H9 (cell line): ENCODE data around the gene MCRIP2. TPM values are rescaled to one million over a fixed set of nuclear protein-coding genes. Genes with fewer than 3 reads are reported as not detected.

Source experiments
- DNase-seq: peaks from one replicate; pipeline ENCODE4 v3.0.0-alpha.2; 2017
- H2AFZ ChIP-seq: one replicate; pipeline ENCODE4 v1.6.1; 2013; ENCODE audit warnings: mild to moderate bottlenecking, low read length, control low read depth, moderate library complexity
- H2AK5ac ChIP-seq: 2 replicates; pipeline ENCODE4 v1.6.1; 2013; ENCODE audit warnings: low read length, control low read depth, mixed read lengths; ENCODE audit not compliant: insufficient read length
- H2BK120ac ChIP-seq: one replicate; pipeline ENCODE4 v1.6.1; 2013; ENCODE audit warnings: low read depth, mild to moderate bottlenecking, low read length, control low read depth, inconsistent platforms; ENCODE audit not compliant: poor library complexity, severe bottlenecking
- H2BK12ac ChIP-seq: 2 replicates; pipeline ENCODE4 v1.6.1; 2013; ENCODE audit warnings: low read length, control low read depth, mixed read lengths, low read depth; ENCODE audit not compliant: insufficient read length
- H2BK15ac ChIP-seq: 2 replicates; pipeline ENCODE4 v1.6.1; 2013; ENCODE audit warnings: low read depth, low read length, control low read depth
- H2BK20ac ChIP-seq: one replicate; pipeline ENCODE4 v1.6.1; 2013; ENCODE audit warnings: low read depth, mild to moderate bottlenecking, low read length, control low read depth, inconsistent platforms; ENCODE audit not compliant: poor library complexity, severe bottlenecking
- H2BK5ac ChIP-seq: 2 replicates; pipeline ENCODE4 v1.6.1; 2013; ENCODE audit warnings: low read length, control low read depth, mixed read lengths; ENCODE audit not compliant: insufficient read length
- H3K14ac ChIP-seq: 2 replicates; pipeline ENCODE4 v1.6.1; 2013; ENCODE audit warnings: low read length, control low read depth; ENCODE audit not compliant: insufficient read depth
- H3K18ac ChIP-seq: 2 replicates; pipeline ENCODE4 v1.6.1; 2013; ENCODE audit warnings: low read depth, mild to moderate bottlenecking, mixed read lengths, low read length, control low read depth; ENCODE audit not compliant: insufficient read length
- H3K23ac ChIP-seq: 2 replicates; pipeline ENCODE4 v1.6.1; 2013; ENCODE audit warnings: low read length, control low read depth, mixed read lengths, low read depth; ENCODE audit not compliant: insufficient read length
- H3K23me2 ChIP-seq: 2 replicates; pipeline ENCODE4 v1.6.1; 2013; ENCODE audit warnings: low read depth, mild to moderate bottlenecking, mixed read lengths, low read length, control low read depth; ENCODE audit not compliant: insufficient read length, poor library complexity, severe bottlenecking
- H3K27ac ChIP-seq: 2 replicates; pipeline ENCODE4 v1.5.1; 2013; ENCODE audit warnings: low read length, control low read depth, mixed read lengths, low read depth; ENCODE audit not compliant: insufficient read length
- H3K27me3 ChIP-seq: 2 replicates; pipeline ENCODE4 v1.6.1; 2013; ENCODE audit warnings: low read length, control low read depth, inconsistent platforms; ENCODE audit not compliant: insufficient read depth
- H3K4ac ChIP-seq: 2 replicates; pipeline ENCODE4 v1.6.1; 2013; ENCODE audit warnings: low read depth, mild to moderate bottlenecking, control low read depth, inconsistent platforms, low read length, moderate library complexity
- H3K4me1 ChIP-seq: 2 replicates; pipeline ENCODE4 v1.6.1; 2013; ENCODE audit warnings: low read length, control low read depth, inconsistent platforms; ENCODE audit not compliant: insufficient read depth
- H3K4me2 ChIP-seq: 2 replicates; pipeline ENCODE4 v1.6.1; 2013; ENCODE audit warnings: low read length, control low read depth, mixed read lengths; ENCODE audit not compliant: insufficient read length, insufficient read depth
- H3K56ac ChIP-seq: 2 replicates; pipeline ENCODE4 v1.6.1; 2013; ENCODE audit warnings: low read depth, mild to moderate bottlenecking, mixed read lengths, low read length, control low read depth; ENCODE audit not compliant: insufficient read length
- H3K79me1 ChIP-seq: 2 replicates; pipeline ENCODE4 v1.6.1; 2013; ENCODE audit warnings: low read depth, mild to moderate bottlenecking, moderate library complexity, low read length, control low read depth, inconsistent platforms; ENCODE audit not compliant: insufficient read depth, poor library complexity, severe bottlenecking
- H3K79me2 ChIP-seq: 2 replicates; pipeline ENCODE4 v1.6.1; 2013; ENCODE audit warnings: low read length, control low read depth, inconsistent platforms; ENCODE audit not compliant: insufficient read depth
- H3K9ac ChIP-seq: 2 replicates; pipeline ENCODE4 v1.6.1; 2013; ENCODE audit warnings: low read length, control low read depth, mixed read lengths; ENCODE audit not compliant: insufficient read length; ENCODE audit errors: extremely low read depth
- H3K9me3 ChIP-seq: one replicate; pipeline ENCODE4 v1.6.1; 2013; ENCODE audit warnings: low read depth, low read length, inconsistent platforms; ENCODE audit not compliant: control insufficient read depth
- H3T11ph ChIP-seq: one replicate; pipeline ENCODE4 v1.6.1; 2013; ENCODE audit warnings: mild to moderate bottlenecking, low read length, control low read depth, inconsistent platforms
- H4K20me1 ChIP-seq: one replicate; pipeline ENCODE4 v1.6.1; 2013; ENCODE audit not compliant: control insufficient read depth, insufficient read length, insufficient read depth
- H4K5ac ChIP-seq: 2 replicates; pipeline ENCODE4 v1.6.1; 2013; ENCODE audit warnings: low read depth, mild to moderate bottlenecking, mixed read lengths, low read length, control low read depth; ENCODE audit not compliant: insufficient read length
- H4K8ac ChIP-seq: replicated peaks from 2 replicates; pipeline ENCODE4 v1.6.1; 2013; ENCODE audit warnings: low read length, control low read depth, mixed read lengths, low read depth; ENCODE audit not compliant: insufficient read length
- H4K91ac ChIP-seq: 2 replicates; pipeline ENCODE4 v1.6.1; 2013; ENCODE audit warnings: low read depth, mild to moderate bottlenecking, moderate library complexity, mixed read lengths, low read length, control low read depth; ENCODE audit not compliant: insufficient read length
- H3K27ac Mint-ChIP-seq, 3 experiments: 2 replicates in 2 of 3; 3 replicates in 1 of 3; pipeline ENCODE4 v1.8.0; 2020 to 2021; ENCODE audit warnings: mixed read lengths in 3 of 3, mild to moderate bottlenecking in 1 of 3, moderate library complexity in 1 of 3
- H3K27me3 Mint-ChIP-seq: 2 replicates; pipeline ENCODE4 v1.8.0; 2021; ENCODE audit warnings: low read depth, mild to moderate bottlenecking, moderate library complexity, mixed read lengths
- H3K36me3 Mint-ChIP-seq, 3 experiments: 2 replicates in 2 of 3; 3 replicates in 1 of 3; pipeline ENCODE4 v1.8.0; 2020 to 2021; ENCODE audit warnings: low read depth in 3 of 3, mixed read lengths in 3 of 3; ENCODE audit not compliant: insufficient read depth in 1 of 3
- H3K4me1 Mint-ChIP-seq, 2 experiments: 2 replicates each; pipeline ENCODE4 v1.8.0; 2020; ENCODE audit warnings: mixed read lengths in 2 of 2
- H3K4me3 Mint-ChIP-seq, 2 experiments: 2 replicates in 1 of 2; 3 replicates in 1 of 2; pipeline ENCODE4 v1.8.0; 2020 to 2021; ENCODE audit warnings: mild to moderate bottlenecking in 2 of 2, mixed read lengths in 2 of 2, moderate library complexity in 1 of 2
- H3K9me3 Mint-ChIP-seq, 2 experiments: 2 replicates in 1 of 2; 3 replicates in 1 of 2; pipeline ENCODE4 v1.8.0; 2020; ENCODE audit warnings: mild to moderate bottlenecking in 2 of 2, mixed read lengths in 2 of 2, moderate library complexity in 1 of 2
- CTCF ChIP-seq: fragments of 200-600 bp; sonication (generic); conservative IDR thresholded peaks from 3 replicates; pipeline ENCODE4 v1.8.0; 2021; ENCODE audit warnings: antibody characterized with exemption, mild to moderate bottlenecking
- WGBS: extraction: QIAGEN DNeasy Blood & Tissue Kit; methylation state at CpG from one replicate; pipeline ENCODE4 v1.1.7; 2013; ENCODE audit warnings: missing lambda C conversion rate, low lambda C conversion rate, mixed read lengths; ENCODE audit not compliant: insufficient read length; ENCODE audit errors: extremely low coverage; 5-methylcytosine and 5-hydroxymethylcytosine counted together
- total RNA-seq: library from RNA; stranded (reverse); gene quantifications from 2 replicates; pipeline ENCODE4 v1.2.1, GENCODE V29; 2021

Gene MCRIP2
- total RNA-seq, 1 experiment from 2014 or later = 52.5 TPM

- H2AFZ ChIP-seq = no peak overlapping the region
- H2AK5ac ChIP-seq = no peak overlapping the region
- H3K36me3 Mint-ChIP-seq = peaks cover 2 to 13% (median 8%) of the 10 kb centered on the region in 3 experiments; a peak in 5 of 7 replicates
- no peaks in the 10 kb centered on the region for H4K20me1 ChIP-seq
- H3K4me1 ChIP-seq = no peaks in the 10 kb centered on the region; the same call in 1 of the 2 replicates
- no peaks in the 10 kb centered on the region for H3K9me3 Mint-ChIP-seq
- DNase-seq = no peak
- H3K4me1 Mint-ChIP-seq = peaks cover 0 to 5% of the 10 kb centered on the region in 2 experiments; a peak in 2 of 4 replicates
- no peaks in the 10 kb centered on the region for H3K27me3 ChIP-seq
- no peak overlapping the region for H3K4me3 Mint-ChIP-seq
- H3K79me1 ChIP-seq = no peaks in the 10 kb centered on the region
- H3T11ph ChIP-seq = no peak overlapping the region
- H3K9ac ChIP-seq = no peak overlapping the region
- no peak overlapping the region for H3K4me2 ChIP-seq
- H3K23me2 ChIP-seq = no peaks in the 10 kb centered on the region
- H3K18ac ChIP-seq = no peak overlapping the region
- no peak overlapping the region for H4K91ac ChIP-seq
- no peak overlapping the region for H3K27ac Mint-ChIP-seq
- H2BK5ac ChIP-seq = no peak overlapping the region
- H4K5ac ChIP-seq = no peak overlapping the region
- no peak overlapping the region for H3K23ac ChIP-seq
- H3K27me3 Mint-ChIP-seq = no peaks in the 10 kb centered on the region
- no peak overlapping the region for H2BK20ac ChIP-seq
- no peak overlapping the region for H3K14ac ChIP-seq
- H3K79me2 ChIP-seq = no peaks in the 10 kb centered on the region
- H3K27ac ChIP-seq = no peak overlapping the region
- WGBS = no CpG with 5 or more reads among the region's 6 CpGs
- H2BK15ac ChIP-seq = no peak overlapping the region
- no peak overlapping the region for H3K56ac ChIP-seq
- H2BK120ac ChIP-seq = no peak overlapping the region
- no peak overlapping the region for H4K8ac ChIP-seq
- no peak overlapping the region for H3K4ac ChIP-seq
- no peak overlapping the region for H2BK12ac ChIP-seq
- no peaks in the 10 kb centered on the region for H3K9me3 ChIP-seq
- no peak for TF ChIP-seq CTCF
These were observed 18.5 kb downstream of the MCRIP2 start for GRCh38 chr16:660132-660458.
